Prostate gland (tissue), 2 donors: ENCODE measurements around the gene GFY. TPM values are rescaled to one million over a fixed set of nuclear protein-coding genes. Genes with fewer than 3 reads are reported as not detected.

Experiments
- DNase-seq: peaks from one replicate; pipeline ENCODE4 v3.0.0-alpha.2; 2019; ENCODE audit warnings: low spot score
- H3K27ac ChIP-seq, 2 donors: fragments of 200-600 bp; sonication (generic); 2 replicates each; pipeline ENCODE4 v1.5.1; 2017 to 2019
- H3K27me3 ChIP-seq: fragments of 200-600 bp; sonication (generic); replicated peaks from 2 replicates; pipeline ENCODE4 v1.5.1; 2019; ENCODE audit not compliant: insufficient read depth
- H3K36me3 ChIP-seq, 2 donors: fragments of 200-600 bp; sonication (generic); 1 replicate in 1 of 2; 2 replicates in 1 of 2; pipeline versions ENCODE4 v1.5.1 to v1.8.1; 2017 to 2019
- H3K4me1 ChIP-seq: fragments of 200-600 bp; sonication (generic); replicated peaks from 2 replicates; pipeline ENCODE4 v1.5.1; 2019
- H3K4me3 ChIP-seq, 2 donors: fragments of 200-600 bp; sonication (generic); 2 replicates each; pipeline ENCODE4 v1.5.1; 2017 to 2019
- H3K9me3 ChIP-seq: fragments of 200-600 bp; sonication (generic); 2 replicates; pipeline ENCODE4 v1.5.1; 2017
- POLR2A ChIP-seq: fragments of 450-650 bp; IDR thresholded peaks from one replicate; pipeline ENCODE4 v1.6.1; 2016; ENCODE audit warnings: antibody characterized with exemption, mild to moderate bottlenecking
- POLR2AphosphoS5 ChIP-seq: sonication (generic); formaldehyde crosslinking; IDR thresholded peaks from one replicate; pipeline ENCODE4 v1.6.1; 2017; ENCODE audit warnings: antibody characterized with exemption
- WGBS: methylation state at CpG from one replicate; pipeline ENCODE4 v1.1.5; 2018; 5-methylcytosine and 5-hydroxymethylcytosine counted together
- intact Hi-C: fragments of 100-400 bp; cut with DNase I; formaldehyde crosslinking; loops from one replicate; pipeline ENCODE4 v1.14.2; 2022
- total RNA-seq, 2 donors: library from RNA; depleted of rRNA; stranded (reverse); fragments of >200 nt; gene quantifications; one replicate each; pipeline ENCODE4 v1.1.0, GENCODE V29; 2016
- TF ChIP-seq, protein P1 (sequence below), 4 experiments: fragments of 200-600 bp in 2 of 4; fragments of 450-650 bp in 2 of 4; sonication (generic) in 2 of 4; IDR thresholded peaks; 1 replicate in 3 of 4; 2 replicates in 1 of 4; pipeline ENCODE4 v1.5.1; 2016 to 2019; ENCODE audit warnings: antibody characterized with exemption in 4 of 4, mild to moderate bottlenecking in 2 of 4, moderate library complexity in 2 of 4

GFY gene
- total RNA-seq, 2 donors from 2014 or later, result not detected

DNA sequence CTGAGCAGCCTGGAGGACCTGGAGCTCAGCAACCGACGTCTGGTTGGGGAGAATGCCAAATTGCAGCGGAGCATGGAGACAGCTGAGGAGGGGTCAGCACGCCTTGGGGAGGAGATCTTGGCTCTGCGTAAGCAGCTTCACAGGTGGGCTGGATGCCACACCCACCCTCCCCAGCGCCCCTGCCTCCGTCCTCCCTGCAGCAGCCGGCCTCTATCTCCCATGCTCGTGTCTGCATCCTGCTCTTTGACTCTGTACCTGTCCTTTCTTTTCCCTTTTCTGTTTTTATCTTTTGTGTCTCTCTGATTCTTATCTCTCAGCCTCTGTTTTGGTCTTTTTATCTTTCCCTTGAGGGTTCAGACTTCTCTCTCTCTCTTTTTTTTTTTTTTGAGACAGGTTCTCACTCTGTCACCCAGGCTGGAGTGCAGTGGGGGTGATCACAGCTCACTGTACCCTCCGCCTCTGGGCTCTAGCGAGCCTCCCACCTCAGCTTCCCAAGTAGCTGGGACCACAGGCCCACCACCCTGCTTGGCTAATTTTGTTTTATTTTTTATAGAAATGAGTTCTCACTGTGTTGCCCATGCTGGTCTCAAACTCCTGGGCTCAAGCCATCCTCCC, 27.1 kb upstream of the GFY start:
- Histone ChIP-seq H3K36me3 (no peaks in the 10 kb centered on the region), H3K27me3 (no peaks in the 10 kb centered on the region), H3K27ac (no peak overlapping the region), H3K4me1 (no peaks in the 10 kb centered on the region), H3K9me3 (no peaks in the 10 kb centered on the region), H3K4me3 (no peak overlapping the region)
- intact Hi-C loops, result no loop called here
- TF ChIP-seq, protein P1, sequence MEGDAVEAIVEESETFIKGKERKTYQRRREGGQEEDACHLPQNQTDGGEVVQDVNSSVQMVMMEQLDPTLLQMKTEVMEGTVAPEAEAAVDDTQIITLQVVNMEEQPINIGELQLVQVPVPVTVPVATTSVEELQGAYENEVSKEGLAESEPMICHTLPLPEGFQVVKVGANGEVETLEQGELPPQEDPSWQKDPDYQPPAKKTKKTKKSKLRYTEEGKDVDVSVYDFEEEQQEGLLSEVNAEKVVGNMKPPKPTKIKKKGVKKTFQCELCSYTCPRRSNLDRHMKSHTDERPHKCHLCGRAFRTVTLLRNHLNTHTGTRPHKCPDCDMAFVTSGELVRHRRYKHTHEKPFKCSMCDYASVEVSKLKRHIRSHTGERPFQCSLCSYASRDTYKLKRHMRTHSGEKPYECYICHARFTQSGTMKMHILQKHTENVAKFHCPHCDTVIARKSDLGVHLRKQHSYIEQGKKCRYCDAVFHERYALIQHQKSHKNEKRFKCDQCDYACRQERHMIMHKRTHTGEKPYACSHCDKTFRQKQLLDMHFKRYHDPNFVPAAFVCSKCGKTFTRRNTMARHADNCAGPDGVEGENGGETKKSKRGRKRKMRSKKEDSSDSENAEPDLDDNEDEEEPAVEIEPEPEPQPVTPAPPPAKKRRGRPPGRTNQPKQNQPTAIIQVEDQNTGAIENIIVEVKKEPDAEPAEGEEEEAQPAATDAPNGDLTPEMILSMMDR (IDR thresholded peaks at IDR 0.05), result no peak
- TF ChIP-seq POLR2A (no peak), POLR2AphosphoS5 (no peak)
- no peak for DNase-seq
- WGBS, result 49% methylated on average over 11 of the region's 11 CpGs

DNA sequence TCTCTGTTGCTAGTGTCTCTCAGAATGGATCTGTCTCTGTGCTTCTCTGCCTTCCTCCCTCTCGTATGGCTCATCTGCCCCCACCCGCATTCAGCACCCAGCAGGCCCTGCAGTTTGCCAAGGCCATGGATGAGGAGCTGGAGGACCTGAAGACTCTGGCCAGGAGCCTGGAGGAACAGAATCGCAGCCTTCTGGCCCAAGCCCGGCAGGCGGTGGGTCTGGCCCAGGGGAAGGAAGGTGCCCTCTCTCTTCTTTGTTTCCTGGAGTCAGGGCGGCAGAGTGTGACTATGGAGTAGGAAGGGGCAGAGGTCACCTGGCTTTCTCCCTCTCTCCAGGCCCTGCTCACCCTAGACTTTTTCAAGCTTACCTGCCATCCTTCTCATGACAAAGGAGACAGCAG, 26.3 kb upstream of the GFY start:
- WGBS, result 98% methylated on average over 6 of the region's 6 CpGs
- Histone ChIP-seq H3K4me1 (no peaks in the 10 kb centered on the region), H3K4me3 (no peak overlapping the region), H3K27me3 (no peaks in the 10 kb centered on the region), H3K9me3 (no peaks in the 10 kb centered on the region), H3K27ac (no peak overlapping the region), H3K36me3 (no peaks in the 10 kb centered on the region)
- TF ChIP-seq, protein P1 (IDR thresholded peaks at IDR 0.05), result no peak
- TF ChIP-seq POLR2A, result no peak
- TF ChIP-seq POLR2AphosphoS5, result no peak
- intact Hi-C loops, result no loop called here
- DNase-seq, result no peak

DNA sequence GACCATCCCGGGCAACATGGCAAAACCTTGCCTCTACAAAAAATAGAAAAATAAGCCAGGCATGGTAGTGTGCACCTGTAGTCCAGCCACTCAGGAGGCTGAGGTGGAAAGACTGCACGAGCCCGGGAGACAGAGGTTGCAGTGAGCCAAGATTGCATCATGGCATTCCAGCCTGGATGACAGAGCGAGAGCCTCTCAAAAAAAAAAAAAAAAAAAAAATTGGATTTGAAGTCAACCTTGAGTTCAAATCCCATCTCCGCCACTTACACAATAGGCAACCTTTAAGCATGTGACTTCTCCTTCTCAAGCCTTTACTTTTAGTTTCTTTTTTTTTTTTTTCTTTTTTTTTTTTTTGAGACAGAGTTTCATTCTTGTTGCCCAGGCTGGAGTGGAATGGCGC, 25.2 kb upstream of the GFY start:
- TF ChIP-seq POLR2A (no peak), POLR2AphosphoS5 (no peak)
- TF ChIP-seq, protein P1 (IDR thresholded peaks at IDR 0.05), result no peak
- no peak for DNase-seq
- intact Hi-C loops, result no loop called here
- WGBS, result 85% methylated on average over 6 of the region's 6 CpGs
- no peaks in the 10 kb centered on the region for H3K4me1 ChIP-seq
- no peak overlapping the region for H3K27ac ChIP-seq
- H3K27me3 ChIP-seq, result no peaks in the 10 kb centered on the region
- no peaks in the 10 kb centered on the region for H3K36me3 ChIP-seq
- H3K9me3 ChIP-seq, result no peaks in the 10 kb centered on the region
- H3K4me3 ChIP-seq, result no peak overlapping the region

DNA sequence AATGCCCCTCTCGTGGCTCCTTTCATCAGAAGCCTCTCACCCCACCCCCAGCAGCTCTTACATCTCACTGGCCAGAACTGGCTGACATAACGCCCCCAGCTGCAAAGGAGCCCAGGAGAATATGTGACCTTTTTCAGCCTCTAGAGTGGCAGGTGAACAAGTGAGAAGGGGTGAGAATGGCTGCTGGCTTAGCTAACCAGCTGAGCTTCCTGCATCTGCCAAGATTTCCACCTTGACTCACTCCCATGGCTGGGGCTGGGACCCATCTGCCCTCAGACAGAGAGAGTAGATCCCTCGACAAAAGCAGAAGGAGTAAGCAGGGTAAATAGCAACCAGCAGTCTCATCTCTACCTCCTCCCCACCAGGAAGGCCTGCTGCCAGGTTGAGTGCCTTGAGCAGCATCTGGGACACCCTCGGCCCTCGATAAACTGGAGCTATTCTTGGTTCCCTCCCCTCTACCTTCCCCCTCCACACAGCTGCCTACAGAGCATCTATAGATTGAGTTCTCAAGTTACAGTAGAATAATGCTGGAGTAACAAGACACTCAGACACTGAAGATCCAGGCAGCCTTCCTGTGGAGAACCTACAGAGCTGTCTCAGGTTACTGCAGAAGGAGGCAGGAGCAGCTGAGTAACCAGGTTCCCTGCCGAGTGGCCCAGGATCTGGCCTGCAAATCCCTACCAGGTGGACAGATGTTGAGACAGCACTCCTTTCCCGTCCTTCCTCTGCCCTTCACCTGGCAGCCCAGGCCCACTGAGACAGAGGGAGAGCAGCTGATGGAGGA, 21.6 kb upstream of the GFY start:
- Histone ChIP-seq H3K27ac (no peak overlapping the region), H3K9me3 (no peaks in the 10 kb centered on the region), H3K36me3 (no peaks in the 10 kb centered on the region), H3K27me3 (no peaks in the 10 kb centered on the region), H3K4me1 (no peaks in the 10 kb centered on the region), H3K4me3 (no peak overlapping the region)
- intact Hi-C loops, result no loop called here
- DNase-seq, result no peak
- WGBS, result 53% methylated on average over 7 of the region's 7 CpGs
- TF ChIP-seq POLR2A (no peak), POLR2AphosphoS5 (no peak)
- TF ChIP-seq, protein P1 (IDR thresholded peaks at IDR 0.05), result no peak

DNA sequence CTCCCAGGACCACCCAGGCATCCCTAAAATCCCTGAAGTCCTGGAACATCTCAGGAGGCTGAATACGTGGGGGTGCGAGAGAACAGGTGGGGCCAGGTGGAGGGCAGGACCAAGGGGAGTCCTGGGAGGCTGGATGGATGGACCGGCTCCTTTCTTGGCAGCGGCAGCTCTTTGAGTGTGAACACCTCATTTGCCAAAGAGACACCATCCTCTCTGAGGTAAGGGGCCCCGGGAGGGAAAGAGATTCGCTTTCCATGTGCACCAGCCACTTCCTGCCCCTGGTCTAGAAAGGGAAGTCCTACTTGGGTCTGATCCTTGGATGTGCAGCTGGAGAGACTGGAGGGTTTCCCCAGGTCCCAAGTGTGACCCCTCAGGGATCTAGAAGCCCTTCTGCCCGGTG, 18.1 kb upstream of the GFY start:
- H3K9me3 ChIP-seq, result no peaks in the 10 kb centered on the region
- WGBS, result 83% methylated on average over 7 of the region's 7 CpGs
- TF ChIP-seq POLR2AphosphoS5 (no peak), POLR2A (no peak)
- TF ChIP-seq, protein P1 (IDR thresholded peaks at IDR 0.05), result no peak
- H3K36me3 ChIP-seq, result no peaks in the 10 kb centered on the region
- H3K27me3 ChIP-seq, result no peaks in the 10 kb centered on the region
- H3K27ac ChIP-seq, result no peak overlapping the region
- intact Hi-C loops, result no loop called here
- H3K4me3 ChIP-seq, result no peak overlapping the region
- DNase-seq, result no peak
- no peaks in the 10 kb centered on the region for H3K4me1 ChIP-seq
